K562 (cell line): ENCODE measurements around the gene MITF. TPM values are rescaled to one million over a fixed set of nuclear protein-coding genes. Genes with fewer than 3 reads are reported as not detected.

ENCODE experiments used
- ATF1 ChIP-seq, 2 experiments: fragments of 450-650 bp in 1 of 2; IDR thresholded peaks; 2 replicates each; pipeline ENCODE4 v1.6.1; 2016; ENCODE audit warnings: missing compliant biosample characterization in 1 of 2, missing genetic modification characterization in 1 of 2
- CCAR2 ChIP-seq: fragments of 200-400 bp; formaldehyde crosslinking; IDR thresholded peaks from 2 replicates; pipeline ENCODE4 v1.6.1; 2017; ENCODE audit warnings: mild to moderate bottlenecking, low read depth, low read length
- FUS ChIP-seq: fragments of 200-400 bp; formaldehyde crosslinking; optimal IDR thresholded peaks from 2 replicates; pipeline ENCODE3; 2017; ENCODE audit warnings: low read depth, low read length
- GTF2E2 ChIP-seq: fragments of 200-800 bp; sonication (Bioruptor generic); IDR thresholded peaks from 2 replicates; pipeline ENCODE4 v1.6.1; 2016; ENCODE audit warnings: missing genetic modification characterization, missing compliant biosample characterization
- KAT2B ChIP-seq: IDR thresholded peaks from one replicate; pipeline ENCODE4 v1.6.1; 2012; ENCODE audit warnings: low read depth, mild to moderate bottlenecking, control low read depth, inconsistent platforms, low read length, moderate library complexity
- KLF6 ChIP-seq: fragments of 250-450 bp; sonication (Bioruptor Pico); IDR thresholded peaks from 2 replicates; pipeline ENCODE4 v1.4.0; 2020; ENCODE audit warnings: mild to moderate bottlenecking, moderate library complexity, borderline replicate concordance
- MGA ChIP-seq: fragments of 450-650 bp; IDR thresholded peaks from 2 replicates; pipeline ENCODE4 v1.6.1; 2016; ENCODE audit warnings: mild to moderate bottlenecking, moderate library complexity
- MTA1 ChIP-seq: fragments of 450-650 bp; IDR thresholded peaks from 2 replicates; pipeline ENCODE4 v1.6.1; 2017; ENCODE audit warnings: borderline replicate concordance
- RFX5 ChIP-seq: IDR thresholded peaks from 2 replicates; pipeline ENCODE4 v1.6.1; 2011; ENCODE audit warnings: low read depth, mild to moderate bottlenecking, improper control_type of control experiment, low read length
- SMAD2 ChIP-seq: fragments of 150-350 bp; IDR thresholded peaks from 2 replicates; pipeline ENCODE4 v1.6.1; 2014; ENCODE audit warnings: low read depth, mild to moderate bottlenecking, low read length
- SNRNP70 ChIP-seq: fragments of 200-400 bp; formaldehyde crosslinking; optimal IDR thresholded peaks from 2 replicates; pipeline ENCODE3; 2017; ENCODE audit warnings: low read depth, low read length
- ZFP36 ChIP-seq: fragments of 150-350 bp; IDR thresholded peaks from 2 replicates; pipeline ENCODE4 v1.6.1; 2018; ENCODE audit warnings: low read length, low read depth; ENCODE audit not compliant: partially characterized antibody
- ZHX1 ChIP-seq: fragments of 150-350 bp; conservative IDR thresholded peaks from 2 replicates; pipeline ENCODE4 v1.6.1; 2014; ENCODE audit warnings: low read length
- ZNF79 ChIP-seq: fragments of 250-450 bp; sonication (Bioruptor Pico); IDR thresholded peaks from 2 replicates; pipeline ENCODE4 v1.4.0; 2020; ENCODE audit warnings: low read depth, mild to moderate bottlenecking, moderate library complexity
- polyA plus RNA-seq, 8 experiments: library from polyadenylated mRNA; depleted of rRNA in 4 of 8; stranded (reverse) in 5 of 8; unstranded in 3 of 8; fragments of >200 nt; fragmentation: Nextera tagmentation in 2 of 8; fragmentation: Illumina TruSeq in 1 of 8; extraction: Ambion mirVana in 2 of 8; extraction: Trizol in 1 of 8; gene quantifications; 2 replicates each; pipeline versions ENCODE4 v1.2.1 to v1.2.3, GENCODE V29; 2011 to 2014; ENCODE audit warnings: inconsistent platforms in 1 of 8, missing spikeins in 1 of 8
- total RNA-seq, 7 experiments: library from RNA; depleted of rRNA in 6 of 7; stranded (reverse); fragments of >200 nt in 6 of 7; fragmentation: Illumina TruSeq in 2 of 7; extraction: Trizol in 2 of 7; gene quantifications; 2 replicates each; pipeline versions ENCODE4 v1.2.1 to v1.2.3, GENCODE V29; 2011 to 2021; ENCODE audit warnings: low replicate concordance in 1 of 7

Gene MITF
- total and polyA plus RNA-seq, 9 of the 15 experiments (the other 6 are each of a cell fraction or from before 2014, with no cell fraction given) = 5.6 to 14.9 (median 11.1) TPM

- no peak for TF ChIP-seq ATF1 (CRISPR knock-in tag; IDR thresholded peaks at IDR 0.05)
- peak; percentile 60 for TF ChIP-seq ATF1 (tag; IDR thresholded peaks at IDR 0.05)
- no peak for TF ChIP-seq ZFP36
- TF ChIP-seq ZHX1 = no peak
- no peak for TF ChIP-seq FUS
- TF ChIP-seq KAT2B = no peak
- no peak for TF ChIP-seq CCAR2
- TF ChIP-seq KLF6 (CRISPR knock-in tag) = no peak
- TF ChIP-seq MGA = peak; percentile 89
- TF ChIP-seq SMAD2 = no peak
- TF ChIP-seq RFX5 = no peak
- TF ChIP-seq ZNF79 (CRISPR knock-in tag) = no peak
- no peak for TF ChIP-seq SNRNP70
- peak; percentile 27; the same call in 1 of the 2 replicates for TF ChIP-seq MTA1
- TF ChIP-seq GTF2E2 = no peak
Observed at GRCh38 chr3:69999140-70000027, 260.1 kb downstream of the MITF start, which contains the start of gene SAMMSON (continued).
